H9 (cell line): ENCODE measurements around the gene PERCC1. TPM values are rescaled to one million over a fixed set of nuclear protein-coding genes. Genes with fewer than 3 reads are reported as not detected.

ENCODE experiments used
- DNase-seq: peaks from one replicate; pipeline ENCODE4 v3.0.0-alpha.2; 2017
- H2AFZ ChIP-seq: one replicate; pipeline ENCODE4 v1.6.1; 2013; ENCODE audit warnings: mild to moderate bottlenecking, low read length, control low read depth, moderate library complexity
- H2AK5ac ChIP-seq: 2 replicates; pipeline ENCODE4 v1.6.1; 2013; ENCODE audit warnings: low read length, control low read depth, mixed read lengths; ENCODE audit not compliant: insufficient read length
- H2BK120ac ChIP-seq: one replicate; pipeline ENCODE4 v1.6.1; 2013; ENCODE audit warnings: low read depth, mild to moderate bottlenecking, low read length, control low read depth, inconsistent platforms; ENCODE audit not compliant: poor library complexity, severe bottlenecking
- H2BK12ac ChIP-seq: 2 replicates; pipeline ENCODE4 v1.6.1; 2013; ENCODE audit warnings: low read length, control low read depth, mixed read lengths, low read depth; ENCODE audit not compliant: insufficient read length
- H2BK15ac ChIP-seq: 2 replicates; pipeline ENCODE4 v1.6.1; 2013; ENCODE audit warnings: low read depth, low read length, control low read depth
- H2BK20ac ChIP-seq: one replicate; pipeline ENCODE4 v1.6.1; 2013; ENCODE audit warnings: low read depth, mild to moderate bottlenecking, low read length, control low read depth, inconsistent platforms; ENCODE audit not compliant: poor library complexity, severe bottlenecking
- H2BK5ac ChIP-seq: 2 replicates; pipeline ENCODE4 v1.6.1; 2013; ENCODE audit warnings: low read length, control low read depth, mixed read lengths; ENCODE audit not compliant: insufficient read length
- H3K14ac ChIP-seq: 2 replicates; pipeline ENCODE4 v1.6.1; 2013; ENCODE audit warnings: low read length, control low read depth; ENCODE audit not compliant: insufficient read depth
- H3K18ac ChIP-seq: 2 replicates; pipeline ENCODE4 v1.6.1; 2013; ENCODE audit warnings: low read depth, mild to moderate bottlenecking, mixed read lengths, low read length, control low read depth; ENCODE audit not compliant: insufficient read length
- H3K23ac ChIP-seq: 2 replicates; pipeline ENCODE4 v1.6.1; 2013; ENCODE audit warnings: low read length, control low read depth, mixed read lengths, low read depth; ENCODE audit not compliant: insufficient read length
- H3K23me2 ChIP-seq: 2 replicates; pipeline ENCODE4 v1.6.1; 2013; ENCODE audit warnings: low read depth, mild to moderate bottlenecking, mixed read lengths, low read length, control low read depth; ENCODE audit not compliant: insufficient read length, poor library complexity, severe bottlenecking
- H3K27ac ChIP-seq: 2 replicates; pipeline ENCODE4 v1.5.1; 2013; ENCODE audit warnings: low read length, control low read depth, mixed read lengths, low read depth; ENCODE audit not compliant: insufficient read length
- H3K27me3 ChIP-seq: 2 replicates; pipeline ENCODE4 v1.6.1; 2013; ENCODE audit warnings: low read length, control low read depth, inconsistent platforms; ENCODE audit not compliant: insufficient read depth
- H3K4ac ChIP-seq: 2 replicates; pipeline ENCODE4 v1.6.1; 2013; ENCODE audit warnings: low read depth, mild to moderate bottlenecking, control low read depth, inconsistent platforms, low read length, moderate library complexity
- H3K4me1 ChIP-seq: 2 replicates; pipeline ENCODE4 v1.6.1; 2013; ENCODE audit warnings: low read length, control low read depth, inconsistent platforms; ENCODE audit not compliant: insufficient read depth
- H3K4me2 ChIP-seq: 2 replicates; pipeline ENCODE4 v1.6.1; 2013; ENCODE audit warnings: low read length, control low read depth, mixed read lengths; ENCODE audit not compliant: insufficient read length, insufficient read depth
- H3K56ac ChIP-seq: 2 replicates; pipeline ENCODE4 v1.6.1; 2013; ENCODE audit warnings: low read depth, mild to moderate bottlenecking, mixed read lengths, low read length, control low read depth; ENCODE audit not compliant: insufficient read length
- H3K79me1 ChIP-seq: 2 replicates; pipeline ENCODE4 v1.6.1; 2013; ENCODE audit warnings: low read depth, mild to moderate bottlenecking, moderate library complexity, low read length, control low read depth, inconsistent platforms; ENCODE audit not compliant: insufficient read depth, poor library complexity, severe bottlenecking
- H3K79me2 ChIP-seq: 2 replicates; pipeline ENCODE4 v1.6.1; 2013; ENCODE audit warnings: low read length, control low read depth, inconsistent platforms; ENCODE audit not compliant: insufficient read depth
- H3K9ac ChIP-seq: 2 replicates; pipeline ENCODE4 v1.6.1; 2013; ENCODE audit warnings: low read length, control low read depth, mixed read lengths; ENCODE audit not compliant: insufficient read length; ENCODE audit errors: extremely low read depth
- H3K9me3 ChIP-seq: one replicate; pipeline ENCODE4 v1.6.1; 2013; ENCODE audit warnings: low read depth, low read length, inconsistent platforms; ENCODE audit not compliant: control insufficient read depth
- H3T11ph ChIP-seq: one replicate; pipeline ENCODE4 v1.6.1; 2013; ENCODE audit warnings: mild to moderate bottlenecking, low read length, control low read depth, inconsistent platforms
- H4K20me1 ChIP-seq: one replicate; pipeline ENCODE4 v1.6.1; 2013; ENCODE audit not compliant: control insufficient read depth, insufficient read length, insufficient read depth
- H4K5ac ChIP-seq: 2 replicates; pipeline ENCODE4 v1.6.1; 2013; ENCODE audit warnings: low read depth, mild to moderate bottlenecking, mixed read lengths, low read length, control low read depth; ENCODE audit not compliant: insufficient read length
- H4K8ac ChIP-seq: replicated peaks from 2 replicates; pipeline ENCODE4 v1.6.1; 2013; ENCODE audit warnings: low read length, control low read depth, mixed read lengths, low read depth; ENCODE audit not compliant: insufficient read length
- H4K91ac ChIP-seq: 2 replicates; pipeline ENCODE4 v1.6.1; 2013; ENCODE audit warnings: low read depth, mild to moderate bottlenecking, moderate library complexity, mixed read lengths, low read length, control low read depth; ENCODE audit not compliant: insufficient read length
- H3K27ac Mint-ChIP-seq, 3 experiments: 2 replicates in 2 of 3; 3 replicates in 1 of 3; pipeline ENCODE4 v1.8.0; 2020 to 2021; ENCODE audit warnings: mixed read lengths in 3 of 3, mild to moderate bottlenecking in 1 of 3, moderate library complexity in 1 of 3
- H3K27me3 Mint-ChIP-seq: 2 replicates; pipeline ENCODE4 v1.8.0; 2021; ENCODE audit warnings: low read depth, mild to moderate bottlenecking, moderate library complexity, mixed read lengths
- H3K36me3 Mint-ChIP-seq, 3 experiments: 2 replicates in 2 of 3; 3 replicates in 1 of 3; pipeline ENCODE4 v1.8.0; 2020 to 2021; ENCODE audit warnings: low read depth in 3 of 3, mixed read lengths in 3 of 3; ENCODE audit not compliant: insufficient read depth in 1 of 3
- H3K4me1 Mint-ChIP-seq, 2 experiments: 2 replicates each; pipeline ENCODE4 v1.8.0; 2020; ENCODE audit warnings: mixed read lengths in 2 of 2
- H3K4me3 Mint-ChIP-seq, 2 experiments: 2 replicates in 1 of 2; 3 replicates in 1 of 2; pipeline ENCODE4 v1.8.0; 2020 to 2021; ENCODE audit warnings: mild to moderate bottlenecking in 2 of 2, mixed read lengths in 2 of 2, moderate library complexity in 1 of 2
- H3K9me3 Mint-ChIP-seq, 2 experiments: 2 replicates in 1 of 2; 3 replicates in 1 of 2; pipeline ENCODE4 v1.8.0; 2020; ENCODE audit warnings: mild to moderate bottlenecking in 2 of 2, mixed read lengths in 2 of 2, moderate library complexity in 1 of 2
- CTCF ChIP-seq: fragments of 200-600 bp; sonication (generic); conservative IDR thresholded peaks from 3 replicates; pipeline ENCODE4 v1.8.0; 2021; ENCODE audit warnings: antibody characterized with exemption, mild to moderate bottlenecking
- WGBS: extraction: QIAGEN DNeasy Blood & Tissue Kit; methylation state at CpG from one replicate; pipeline ENCODE4 v1.1.7; 2013; ENCODE audit warnings: missing lambda C conversion rate, low lambda C conversion rate, mixed read lengths; ENCODE audit not compliant: insufficient read length; ENCODE audit errors: extremely low coverage; 5-methylcytosine and 5-hydroxymethylcytosine counted together
- total RNA-seq: library from RNA; stranded (reverse); gene quantifications from 2 replicates; pipeline ENCODE4 v1.2.1, GENCODE V29; 2021

PERCC1 gene
- total RNA-seq, 1 experiment from 2014 or later = not detected

GRCh38 chr16:1459967-1460366 is 29.1 kb downstream of the PERCC1 start:
- Histone ChIP-seq H3K79me1 (no peaks in the 10 kb centered on the region), H3K79me2 (no peaks in the 10 kb centered on the region), H3K4ac (no peak overlapping the region), H4K91ac (no peak overlapping the region), H2BK20ac (no peak overlapping the region), H3K23me2 (no peaks in the 10 kb centered on the region), H3K56ac (no peak overlapping the region), H4K5ac (no peak overlapping the region), H3K4me2 (no peak overlapping the region), H4K20me1 (no peaks in the 10 kb centered on the region), H2BK15ac (no peak overlapping the region), H3K9ac (no peak overlapping the region), H3K27me3 (no peaks in the 10 kb centered on the region), H4K8ac (no peak overlapping the region), H3T11ph (no peak overlapping the region), H2BK12ac (no peak overlapping the region), H2AK5ac (no peak overlapping the region), H3K27ac (no peak overlapping the region), H3K14ac (no peak overlapping the region), H3K23ac (no peak overlapping the region), H2BK120ac (no peak overlapping the region), H2AFZ (no peak overlapping the region), H3K4me1 (no peaks in the 10 kb centered on the region), H2BK5ac (no peak overlapping the region), H3K9me3 (no peaks in the 10 kb centered on the region), H3K18ac (no peak overlapping the region)
- H3K9me3 Mint-ChIP-seq = no peaks in the 10 kb centered on the region
- DNase-seq = no peak
- H3K36me3 Mint-ChIP-seq = peaks cover 2 to 25% (median 21%) of the 10 kb centered on the region in 3 experiments; a peak in 5 of 7 replicates
- H3K27me3 Mint-ChIP-seq = no peaks in the 10 kb centered on the region
- TF ChIP-seq CTCF = no peak
- H3K4me1 Mint-ChIP-seq = no peaks in the 10 kb centered on the region
- peak overlapping the region in 1 of 3 experiments; percentile 44; a peak in 1 of 7 replicates for H3K27ac Mint-ChIP-seq
- WGBS = no CpG with 5 or more reads among the region's 10 CpGs
- H3K4me3 Mint-ChIP-seq = no peak overlapping the region
